Endothelial cell of umbilical vein (primary cell): ENCODE measurements around the gene BCL11A. TPM values are rescaled to one million over a fixed set of nuclear protein-coding genes. Genes with fewer than 3 reads are reported as not detected.

ENCODE experiments used
- BruUV-seq: library from RNA; stranded (reverse); fragments of 400-500 nt; replicated peaks from 2 replicates; lab custom pipeline; 2021; lab: Mats Ljungman, UMichigan
- CTCF ChIA-PET: fragments of 300-600, 350-600 bp; sonication (Branson Sonifier 250); formaldehyde crosslinking; loops from one replicate; lab custom pipeline; 2021; ENCODE audit warnings: antibody characterized with exemption, inconsistent platforms; lab: Charles Lee
- POLR2A ChIA-PET: fragments of 300-600, 350-600 bp; sonication (Branson Sonifier 250); formaldehyde crosslinking; loops from one replicate; lab custom pipeline; 2021; ENCODE audit warnings: antibody characterized with exemption, inconsistent platforms; lab: Charles Lee
- DNase-seq: peaks from one replicate; pipeline ENCODE4 v3.0.0-alpha.2; 2011; ENCODE audit warnings: low read depth, low spot score
- FAIRE-seq: peaks from 2 replicates; lab custom pipeline; 2011; peaks lifted over from hg19 to GRCh38; lab: Jason Lieb, UNC
- H2AFZ ChIP-seq: 2 replicates; pipeline ENCODE4 v1.6.0; 2012; ENCODE audit warnings: low read depth, low read length, control low read depth, inconsistent platforms
- H3K27ac ChIP-seq: 2 replicates; pipeline ENCODE4 v1.5.1; 2011; ENCODE audit warnings: low read depth, mild to moderate bottlenecking, control low read depth, low read length, moderate library complexity; ENCODE audit not compliant: insufficient read depth
- H3K27me3 ChIP-seq, 2 experiments: 2 replicates each; pipeline versions ENCODE4 v1.6.0 to v1.6.1; 2011; ENCODE audit warnings: low read length in 2 of 2, mixed read lengths in 1 of 2; ENCODE audit not compliant: control insufficient read depth in 2 of 2, insufficient read depth in 2 of 2
- H3K36me3 ChIP-seq, 2 experiments: 2 replicates in 1 of 2; 3 replicates in 1 of 2; pipeline ENCODE4 v1.5.1; 2011; ENCODE audit warnings: low read length in 2 of 2, mild to moderate bottlenecking in 1 of 2, moderate library complexity in 1 of 2; ENCODE audit not compliant: control insufficient read depth in 2 of 2, insufficient read depth in 2 of 2; ENCODE audit errors: extremely low read depth in 1 of 2
- H3K4me1 ChIP-seq: 3 replicates; pipeline ENCODE4 v1.5.1; 2011; ENCODE audit warnings: mild to moderate bottlenecking, low read length; ENCODE audit not compliant: control insufficient read depth, insufficient read depth; ENCODE audit errors: extremely low read depth
- H3K4me2 ChIP-seq: 2 replicates; pipeline ENCODE4 v1.6.1; 2011; ENCODE audit warnings: low read length, control low read depth, mixed read lengths; ENCODE audit not compliant: insufficient read depth
- H3K4me3 ChIP-seq, 3 experiments: fragments of 200-600 bp in 1 of 3; sonication (generic), shearing (Covaris generic) in 1 of 3; replicated peaks in 1 of 3; 2 replicates each; pipeline ENCODE4 v1.5.1; 2011 to 2016; ENCODE audit warnings: control low read depth in 3 of 3, low read length in 3 of 3, mild to moderate bottlenecking in 2 of 3, inconsistent platforms in 1 of 3, low read depth in 1 of 3, moderate library complexity in 1 of 3; ENCODE audit not compliant: insufficient read depth in 1 of 3
- H3K79me2 ChIP-seq: 2 replicates; pipeline ENCODE4 v1.6.0; 2012; ENCODE audit warnings: low read length, inconsistent platforms; ENCODE audit not compliant: control insufficient read depth, insufficient read depth
- H3K9ac ChIP-seq: replicated peaks from 2 replicates; pipeline ENCODE3; 2011; ENCODE audit warnings: low read length, control low read depth; ENCODE audit not compliant: insufficient read depth; ENCODE audit errors: extremely low read depth
- H3K9me1 ChIP-seq: replicated peaks from 3 replicates; pipeline ENCODE4 v1.6.0; 2011; ENCODE audit warnings: mild to moderate bottlenecking, low read length; ENCODE audit not compliant: control insufficient read depth, insufficient read depth; ENCODE audit errors: extremely low read depth
- H3K9me3 ChIP-seq: replicated peaks from 2 replicates; pipeline ENCODE4 v1.5.1; 2012; ENCODE audit warnings: low read length, inconsistent platforms; ENCODE audit not compliant: control insufficient read depth, insufficient read depth
- H4K20me1 ChIP-seq: replicated peaks from 2 replicates; pipeline ENCODE3; 2011; ENCODE audit warnings: mild to moderate bottlenecking, low read length; ENCODE audit not compliant: control insufficient read depth, insufficient read depth; ENCODE audit errors: extremely low read depth
- CTCF ChIP-seq, 2 donors: IDR thresholded peaks; 1 replicate in 1 of 2; 2 replicates in 1 of 2; pipeline ENCODE4 v1.5.1; 2011; ENCODE audit warnings: low read length in 2 of 2, mild to moderate bottlenecking in 2 of 2, moderate library complexity in 2 of 2, control low read depth in 1 of 2, inconsistent platforms in 1 of 2, low read depth in 1 of 2; ENCODE audit not compliant: insufficient read depth in 1 of 2; ENCODE audit errors: extremely low read depth in 1 of 2
- EZH2 ChIP-seq: IDR thresholded peaks from 2 replicates; pipeline ENCODE4 v1.6.1; 2012; ENCODE audit warnings: borderline replicate concordance, low read depth, mild to moderate bottlenecking, moderate library complexity, low read length, inconsistent platforms; ENCODE audit not compliant: severe bottlenecking
- FOS ChIP-seq: IDR thresholded peaks from 2 replicates; pipeline ENCODE4 v1.6.1; 2011; ENCODE audit warnings: mild to moderate bottlenecking, low read length, moderate library complexity, borderline replicate concordance; ENCODE audit not compliant: insufficient read depth
- GATA2 ChIP-seq: IDR thresholded peaks from 2 replicates; pipeline ENCODE4 v1.7.0; 2011; ENCODE audit warnings: low read depth, mild to moderate bottlenecking, moderate library complexity, mixed read lengths, low read length; ENCODE audit not compliant: insufficient read length, insufficient read depth
- JUN ChIP-seq: IDR thresholded peaks from 2 replicates; pipeline ENCODE4 v1.6.1; 2011; ENCODE audit warnings: borderline replicate concordance, low read depth; ENCODE audit not compliant: insufficient read length, insufficient read depth
- POLR2A ChIP-seq: IDR thresholded peaks from 2 replicates; pipeline ENCODE4 v1.6.1; 2012; ENCODE audit warnings: low read depth, mild to moderate bottlenecking, control low read depth, low read length
- POLR2AphosphoS5 ChIP-seq: IDR thresholded peaks from 2 replicates; pipeline ENCODE4 v1.6.1; 2012; ENCODE audit warnings: low read depth, mild to moderate bottlenecking, control low read depth, low read length, moderate library complexity; ENCODE audit not compliant: insufficient read depth
- dilution Hi-C: fragments of 300-500 bp; cut with MboI; formaldehyde crosslinking; loops from one replicate; pipeline ENCODE4 v1.15.0; 2019; ENCODE audit warnings: low sequenced_read_pairs; ENCODE audit not compliant: extremely low pct_ligation_motif_present
- intact Hi-C: fragments of 100-400 bp; cut with micrococcal nuclease; formaldehyde crosslinking; loops from one replicate; pipeline ENCODE4 v1.10.0; 2022
- polyA plus RNA-seq, 4 experiments: library from polyadenylated mRNA; depleted of rRNA in 3 of 4; stranded (reverse) in 3 of 4; unstranded in 1 of 4; fragments of >200 nt; gene quantifications; 2 replicates each; pipeline versions ENCODE4 v1.2.1 to v1.2.3, GENCODE V29; 2011 to 2012; ENCODE audit warnings: missing spikeins in 1 of 4
- total RNA-seq: library from RNA; stranded (reverse); gene quantifications from 2 replicates; pipeline ENCODE4 v1.2.3, GENCODE V29; 2021

The BCL11A gene
- total and polyA plus RNA-seq, 2 donors (not counting 3 experiments of a cell fraction or from before 2014, with no cell fraction given), result 0.12 to 0.88 TPM

- dilution Hi-C loops (no loop called here), intact Hi-C loops (no loop called here)
- no peaks in the 10 kb centered on the region for H3K79me2 ChIP-seq
- H3K4me1 ChIP-seq, result no peaks in the 10 kb centered on the region
- H3K9ac ChIP-seq, result no peak overlapping the region
- H3K27ac ChIP-seq, result no peak overlapping the region
- H3K9me1 ChIP-seq, result no peaks in the 10 kb centered on the region
- no peak for FAIRE-seq
- ChIA-PET CTCF (no interaction called here), POLR2A (no interaction called here)
- H2AFZ ChIP-seq, result no peak overlapping the region
- no peaks in the 10 kb centered on the region for H3K36me3 ChIP-seq
- H3K9me3 ChIP-seq, result no peaks in the 10 kb centered on the region
- no peak overlapping the region for H3K4me3 ChIP-seq
- DNase-seq, result no peak
- H3K4me2 ChIP-seq, result no peak overlapping the region
- H4K20me1 ChIP-seq, result no peaks in the 10 kb centered on the region
- no TSS peak for BruUV-seq
- H3K27me3 ChIP-seq, result no peaks in the 10 kb centered on the region
- no peak for TF ChIP-seq POLR2AphosphoS5
- TF ChIP-seq GATA2, result no peak
- TF ChIP-seq POLR2A, result no peak
Observed at GRCh38 chr2:60483401-60483800, 70.1 kb downstream of the BCL11A start.

- H3K36me3 ChIP-seq, result no peaks in the 10 kb centered on the region
- no peaks in the 10 kb centered on the region for H3K9me3 ChIP-seq
- BruUV-seq, result no TSS peak
- no peak overlapping the region for H3K27ac ChIP-seq
- CTCF ChIA-PET, result no interaction called here
- H3K4me2 ChIP-seq, result no peak overlapping the region
- TF ChIP-seq JUN (no peak), CTCF (IDR thresholded peaks at IDR 0.05; ENCODE audit: extremely low read depth in 1 of 2, insufficient read depth in 1 of 2, low read depth in 1 of 2, low read length in 2 of 2) (no peak), FOS (no peak), EZH2 (no peak)
- H3K4me1 ChIP-seq, result no peaks in the 10 kb centered on the region
- dilution Hi-C loops, result no loop called here
- H4K20me1 ChIP-seq, result no peaks in the 10 kb centered on the region
- H2AFZ ChIP-seq, result no peak overlapping the region
- H3K9me1 ChIP-seq, result no peaks in the 10 kb centered on the region
- no peaks in the 10 kb centered on the region for H3K27me3 ChIP-seq
- H3K4me3 ChIP-seq, result no peak overlapping the region
- no peaks in the 10 kb centered on the region for H3K79me2 ChIP-seq
- intact Hi-C loops, result no loop called here
- POLR2A ChIA-PET, result no interaction called here
- no peak for DNase-seq
- no peak overlapping the region for H3K9ac ChIP-seq
- no peak for FAIRE-seq
Observed at GRCh38 chr2:60482222-60482621, 71.2 kb downstream of the BCL11A start.
